Right lobe of liver (tissue), 4 donors: ENCODE measurements around the gene SLC9A2.

Source experiments
- CTCF ChIP-seq, 4 donors: fragments of 200-600 bp in 3 of 4; fragments of 450-650 bp in 1 of 4; IDR thresholded peaks; one replicate each; pipeline versions ENCODE4 v1.5.1 to v1.8.0; 2016 to 2022; ENCODE audit warnings: antibody characterized with exemption in 4 of 4, mild to moderate bottlenecking in 2 of 4
- POLR2A ChIP-seq: fragments of 450-650 bp; IDR thresholded peaks from one replicate; pipeline ENCODE4 v1.6.1; 2017; ENCODE audit warnings: antibody characterized with exemption, mild to moderate bottlenecking
- donor health status: DM: no; HTN: no; CAD: no.
- donor health status: DM: no; HTN: no; CAD: no.
- donor health status: DM: no; HTN: yes; CAD: no.

GRCh38 chr2:102743259-102743658 lies 123.9 kb downstream of the SLC9A2 start:
- no peak for TF ChIP-seq CTCF (IDR thresholded peaks at IDR 0.05)
- no peak for TF ChIP-seq POLR2A
